Measurements from ENCODE around the gene P2RY2.
"Not testable (repeated sequence)": the region's sequence is repeated elsewhere in the genome, so short reads cannot be mapped to it uniquely, and the experiment has no call there.

The P2RY2 gene

DNA sequence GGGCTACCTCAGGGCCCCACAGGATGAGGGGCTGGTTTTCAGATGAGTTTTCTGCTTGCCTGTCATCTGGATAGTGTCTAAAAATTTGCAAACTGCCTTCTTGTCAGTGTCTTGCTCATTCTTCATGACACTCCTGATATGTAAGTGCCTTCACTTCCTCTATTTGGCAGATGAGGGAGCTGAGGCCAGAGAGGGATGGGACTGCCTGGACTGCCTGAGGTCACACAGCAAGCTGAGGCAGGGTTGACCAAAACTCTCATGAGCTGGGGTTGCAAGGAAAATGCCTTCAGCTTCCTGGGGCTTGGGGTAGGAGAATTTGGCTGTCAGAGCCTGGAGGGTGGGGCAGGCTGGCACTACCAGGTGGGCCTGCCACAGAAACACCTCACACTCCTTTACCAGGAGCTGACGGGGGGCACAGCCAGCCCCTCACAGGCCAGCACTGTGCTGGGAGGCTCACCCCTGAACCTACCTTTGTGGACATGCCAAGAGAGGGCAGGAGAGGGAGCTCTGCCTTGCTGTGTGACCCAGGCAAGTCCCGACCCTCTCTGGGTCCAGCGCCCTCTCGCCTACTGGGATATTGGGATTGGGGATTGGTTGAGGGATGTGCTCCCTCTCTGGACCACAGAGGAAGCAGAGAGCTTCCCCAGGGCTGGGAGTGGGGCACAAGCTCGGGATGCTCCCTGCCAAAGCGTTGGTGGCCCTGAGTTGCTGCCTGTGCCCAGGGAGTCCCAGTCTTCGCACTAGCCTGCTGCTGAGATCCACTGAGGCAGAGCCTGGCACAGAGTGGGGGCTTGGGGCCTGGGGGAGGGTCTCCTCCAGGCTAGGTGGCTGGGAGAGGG lies 52.2 kb downstream of the P2RY2 start:
- DNase-seq: no peak

DNA sequence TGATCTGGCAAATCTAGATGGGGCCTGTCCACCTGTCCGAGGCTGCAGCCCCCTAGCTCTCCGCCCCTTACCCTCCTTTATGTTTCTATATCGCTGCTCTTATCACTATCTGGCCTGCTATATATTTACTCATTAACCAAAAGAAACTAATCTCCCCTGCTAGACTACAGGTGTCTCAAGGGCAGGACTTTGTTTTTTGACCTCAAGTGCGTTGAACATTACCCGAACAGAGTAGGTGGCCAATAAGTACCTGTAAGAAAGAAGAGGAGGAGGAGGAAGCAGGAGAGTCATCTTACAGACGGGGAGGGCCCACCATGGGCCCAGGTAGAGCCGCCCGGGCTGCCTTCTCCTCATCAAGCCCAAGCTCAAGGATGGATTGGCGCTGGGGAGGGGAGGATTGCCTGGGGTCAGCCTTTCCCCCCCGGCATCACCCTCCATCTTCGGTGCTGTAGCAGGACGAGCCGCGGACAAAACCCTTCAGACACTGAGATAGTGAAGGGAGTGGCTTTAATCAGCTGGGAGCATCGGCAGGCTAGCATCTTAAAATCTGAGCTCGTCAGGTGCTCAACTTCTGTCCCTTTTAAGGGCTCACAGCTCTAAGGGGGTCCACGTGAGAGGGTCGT lies 52.9 kb downstream of the P2RY2 start:
- no peak for DNase-seq

DNA sequence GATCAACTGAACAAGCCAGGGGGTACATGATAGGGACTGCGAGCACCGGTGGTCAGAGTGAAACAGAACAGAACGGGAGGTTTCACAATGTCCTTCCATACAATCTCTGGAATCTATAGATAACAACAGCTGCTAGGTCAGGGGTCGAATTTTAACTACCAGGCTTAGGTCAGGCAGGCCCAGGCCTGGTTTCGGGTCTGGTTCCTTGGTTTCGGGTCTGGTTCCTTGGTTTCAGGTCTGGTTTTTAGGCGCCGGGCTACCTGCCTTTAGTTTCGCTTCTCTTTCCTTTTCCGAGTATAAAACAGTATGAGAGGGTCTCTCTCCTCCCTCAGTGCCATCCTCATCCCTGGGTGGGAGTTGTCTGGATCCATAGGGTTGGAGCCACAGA lies 53.4 kb downstream of the P2RY2 start:
- not testable (repeated sequence) for DNase-seq

DNA sequence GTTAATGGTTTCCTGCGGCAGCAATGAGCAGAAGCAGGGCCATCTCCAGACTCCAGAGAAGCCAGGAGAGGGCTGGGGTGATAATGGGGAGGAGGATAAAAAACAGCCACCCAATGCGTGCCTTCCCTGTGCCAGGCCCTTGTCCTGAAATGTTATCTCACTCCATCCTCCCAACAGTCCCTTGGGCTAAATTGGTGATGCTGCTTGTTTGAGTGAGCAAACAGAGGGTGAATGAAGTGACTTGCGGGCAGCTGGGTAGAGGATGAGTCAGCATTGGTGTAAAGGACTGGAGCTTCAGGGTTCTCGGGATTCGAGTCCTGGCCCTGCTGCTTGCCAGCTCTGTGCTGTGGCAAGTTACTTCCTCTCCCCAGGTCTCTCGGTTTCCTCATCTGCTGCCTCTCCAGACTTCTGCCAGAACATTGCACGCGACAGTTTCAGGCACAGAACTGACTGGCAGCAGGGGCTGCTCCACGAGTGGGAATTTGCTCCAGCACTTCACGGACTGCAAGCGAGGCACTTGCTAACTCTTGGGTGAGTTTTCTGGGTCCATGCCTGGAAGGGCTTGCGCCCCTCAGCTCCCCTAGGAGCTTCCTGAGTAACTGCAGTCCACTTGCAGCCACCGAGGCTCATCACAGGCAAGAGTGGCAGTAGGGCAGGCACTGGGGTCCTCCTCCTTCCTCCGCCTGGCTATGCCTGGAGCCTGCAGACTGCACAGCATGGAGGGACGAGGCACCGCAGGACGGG lies 54.0 kb downstream of the P2RY2 start, which contains the start of gene P2RY6:
P2RY6 (plus strand) TSS at position 403 of the 744 bp plus-strand sequence. CDS start 24,181 bp downstream, outside the sequence.
- no peak for DNase-seq

DNA sequence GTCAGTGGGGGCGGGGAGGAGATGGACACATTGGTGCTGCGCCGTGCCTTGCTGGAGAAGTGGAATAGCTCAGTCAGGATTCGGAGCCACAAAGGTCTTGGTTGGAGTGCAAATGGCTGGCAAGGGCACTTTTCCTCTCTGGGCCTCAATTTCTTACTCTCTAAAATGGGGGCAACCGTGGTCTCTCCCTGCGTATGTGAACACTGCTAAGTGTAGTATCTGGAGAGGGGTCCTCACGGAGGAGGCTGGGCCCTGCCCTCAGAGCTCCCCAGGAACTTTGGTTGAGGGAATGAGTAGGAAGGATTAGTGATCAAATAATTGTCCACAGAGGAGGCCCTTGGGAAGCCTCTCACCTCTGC lies 54.6 kb downstream of the P2RY2 start:
- no peak for DNase-seq

DNA sequence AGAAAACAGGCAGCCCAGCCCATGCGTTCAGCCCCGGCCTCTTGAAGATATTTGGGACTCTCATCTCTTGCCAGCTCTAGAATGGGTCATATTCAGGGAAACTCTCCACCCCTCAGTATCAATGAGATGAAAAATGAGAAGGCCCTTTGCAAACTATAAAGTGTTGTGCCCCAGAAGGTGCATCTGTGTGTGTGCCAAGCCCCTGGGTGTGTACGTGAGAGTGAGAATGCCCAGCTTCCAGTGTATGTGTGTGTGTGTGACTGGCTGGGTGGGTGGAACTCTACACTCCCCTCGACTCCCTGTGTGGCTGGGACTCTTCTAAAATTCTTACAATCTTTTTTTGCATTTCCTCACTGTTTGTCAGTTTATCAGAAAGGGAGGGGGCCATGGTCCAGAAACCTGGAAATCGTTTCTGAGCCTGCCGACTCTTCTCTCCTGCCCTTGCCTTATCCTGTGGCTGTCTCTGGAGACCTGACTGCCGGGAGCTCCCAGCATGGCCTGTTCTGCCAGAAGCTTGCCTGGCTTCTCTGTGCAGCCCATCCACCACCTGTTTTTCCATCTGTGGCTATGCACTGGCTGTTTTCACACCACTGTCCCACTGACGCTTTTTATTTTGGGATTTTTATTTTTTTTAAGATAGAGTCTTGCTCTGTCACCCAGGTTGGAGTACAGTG lies 55.3 kb downstream of the P2RY2 start:
- no peak for DNase-seq

DNA sequence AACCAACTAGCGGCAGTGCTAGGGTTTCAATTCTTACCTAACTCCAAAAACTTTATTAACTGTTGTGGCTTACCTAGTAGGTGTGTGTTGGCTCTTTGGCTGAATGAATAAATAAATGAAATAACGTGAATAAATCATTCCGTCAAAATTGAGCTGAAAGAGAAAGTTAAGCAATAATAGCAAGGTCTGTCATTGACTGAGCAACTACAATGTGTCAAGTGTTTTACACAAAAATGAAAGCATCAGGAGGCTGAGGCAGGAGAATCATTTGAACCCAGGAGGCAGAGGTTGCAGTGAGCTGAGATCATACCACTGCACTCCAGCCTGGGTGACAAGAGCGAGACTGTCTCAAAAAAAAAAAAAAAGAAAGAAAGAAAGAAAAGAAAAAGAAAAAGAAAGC lies 56.1 kb downstream of the P2RY2 start:
- not testable (repeated sequence) for DNase-seq

DNA sequence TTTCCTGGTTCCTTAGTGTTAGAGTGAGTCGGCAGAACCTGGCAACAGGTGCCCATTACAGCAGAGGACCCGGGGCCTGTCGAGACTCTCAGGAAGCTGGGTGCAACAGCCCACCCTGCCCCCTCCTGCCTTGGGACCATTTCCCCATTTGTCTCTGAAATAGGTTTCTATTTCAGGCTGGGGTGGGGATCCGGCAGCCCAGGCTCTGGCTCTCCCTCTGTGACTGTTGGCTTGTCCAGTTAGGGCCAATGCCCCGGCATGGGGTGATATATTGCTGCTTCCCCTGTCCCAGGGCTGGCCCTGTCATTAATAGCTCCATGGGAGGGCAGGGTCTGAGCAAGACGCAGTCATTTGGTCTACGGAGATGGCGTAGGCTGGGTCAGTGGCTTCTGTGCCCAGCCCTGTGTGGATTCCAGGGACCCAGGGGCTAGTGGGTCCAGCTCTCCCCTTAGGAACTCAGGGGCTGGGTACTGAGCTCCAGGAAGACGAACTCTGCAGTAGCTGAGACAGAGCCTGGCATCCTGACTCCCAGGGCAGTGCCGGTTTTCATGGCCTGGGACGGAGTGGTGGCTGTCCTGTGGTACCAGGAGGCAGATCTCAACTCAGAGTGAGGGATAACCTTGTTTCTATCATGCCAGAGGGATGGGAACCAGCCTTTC lies 56.8 kb downstream of the P2RY2 start:
- DNase-seq: no peak

DNA sequence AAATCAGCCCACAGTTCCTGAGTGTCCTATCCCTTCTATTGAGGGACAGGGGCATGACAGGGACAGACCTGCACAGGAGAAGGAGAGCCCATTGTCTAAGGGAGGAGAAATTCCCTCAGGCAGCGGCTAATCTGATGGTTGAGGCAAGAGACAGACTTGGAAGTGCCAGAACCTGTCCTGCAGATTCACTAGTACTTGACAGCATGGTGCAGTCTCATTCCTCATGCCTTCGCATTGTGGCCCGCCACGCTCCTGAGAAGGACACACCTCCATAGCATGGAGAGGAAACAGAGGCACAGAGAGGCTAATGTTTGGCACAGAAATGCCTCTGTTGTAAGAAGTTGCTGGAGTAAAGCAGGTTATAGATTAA lies 57.3 kb downstream of the P2RY2 start:
- no peak for DNase-seq

DNA sequence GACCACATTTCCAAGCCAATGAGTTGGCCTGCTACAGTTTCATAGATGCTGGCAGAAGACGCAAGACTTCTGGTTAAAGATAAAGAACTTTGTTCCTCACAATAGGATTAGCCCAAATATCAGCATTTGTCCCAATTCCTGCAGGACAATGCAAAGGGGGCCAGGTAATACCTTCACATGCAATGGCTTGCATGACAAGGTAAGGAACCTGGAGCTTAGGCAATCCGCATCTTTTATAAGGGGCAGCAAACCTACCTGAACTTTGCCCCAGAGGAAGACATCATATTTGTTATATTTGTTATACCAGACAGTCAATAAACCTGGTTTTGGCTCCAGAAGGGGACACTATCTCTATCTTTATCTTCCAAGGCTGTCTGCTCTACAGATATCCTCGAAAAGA lies 59.4 kb downstream of the P2RY2 start:
- no peak for DNase-seq

DNA sequence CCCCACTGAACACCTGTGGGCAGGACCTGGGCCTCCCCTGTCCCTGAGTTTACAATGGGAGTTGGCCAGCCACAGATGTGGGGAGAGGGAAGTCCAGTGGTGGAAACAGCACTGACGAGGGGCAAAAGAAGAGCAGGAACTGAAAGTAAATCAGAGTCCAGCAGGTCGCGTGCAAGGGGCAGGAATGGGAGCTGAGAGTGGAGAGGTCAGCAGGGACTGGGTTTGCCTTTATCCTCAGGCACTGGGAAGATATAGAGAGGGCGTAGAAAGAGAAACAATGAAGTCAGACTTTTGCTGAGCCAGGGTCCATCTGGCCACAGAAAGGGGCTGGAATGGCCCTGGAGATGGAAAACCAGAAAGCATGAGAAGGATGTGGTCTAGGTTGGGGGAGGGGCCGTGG lies 62.5 kb downstream of the P2RY2 start:
- no peak for DNase-seq

DNA sequence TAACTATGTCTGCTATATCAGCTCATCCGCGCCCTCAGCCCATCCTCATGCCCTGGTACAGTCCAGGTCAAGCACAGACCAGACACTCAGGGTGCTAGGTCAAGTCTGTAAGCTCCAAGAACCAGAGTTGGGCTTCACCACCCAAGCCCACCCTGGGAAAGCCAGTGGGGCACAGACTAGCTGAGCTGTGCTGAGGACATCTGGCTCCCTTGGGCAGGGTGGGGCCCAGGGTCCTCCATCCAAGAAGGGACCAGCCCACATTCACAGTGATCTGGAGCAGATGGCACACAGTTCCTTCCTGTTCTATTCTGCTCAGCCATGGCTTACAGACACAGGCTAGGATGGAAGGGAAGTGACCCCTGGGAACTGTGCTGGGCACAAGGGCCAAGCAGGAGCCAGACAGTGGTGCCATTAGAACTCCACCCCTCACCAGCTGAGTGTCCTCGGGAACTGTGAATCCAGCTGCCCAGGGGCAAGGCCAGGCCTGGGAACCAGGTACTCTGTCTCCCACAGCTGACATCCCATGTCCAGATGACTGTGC lies 63.2 kb downstream of the P2RY2 start:
- no peak for DNase-seq

DNA sequence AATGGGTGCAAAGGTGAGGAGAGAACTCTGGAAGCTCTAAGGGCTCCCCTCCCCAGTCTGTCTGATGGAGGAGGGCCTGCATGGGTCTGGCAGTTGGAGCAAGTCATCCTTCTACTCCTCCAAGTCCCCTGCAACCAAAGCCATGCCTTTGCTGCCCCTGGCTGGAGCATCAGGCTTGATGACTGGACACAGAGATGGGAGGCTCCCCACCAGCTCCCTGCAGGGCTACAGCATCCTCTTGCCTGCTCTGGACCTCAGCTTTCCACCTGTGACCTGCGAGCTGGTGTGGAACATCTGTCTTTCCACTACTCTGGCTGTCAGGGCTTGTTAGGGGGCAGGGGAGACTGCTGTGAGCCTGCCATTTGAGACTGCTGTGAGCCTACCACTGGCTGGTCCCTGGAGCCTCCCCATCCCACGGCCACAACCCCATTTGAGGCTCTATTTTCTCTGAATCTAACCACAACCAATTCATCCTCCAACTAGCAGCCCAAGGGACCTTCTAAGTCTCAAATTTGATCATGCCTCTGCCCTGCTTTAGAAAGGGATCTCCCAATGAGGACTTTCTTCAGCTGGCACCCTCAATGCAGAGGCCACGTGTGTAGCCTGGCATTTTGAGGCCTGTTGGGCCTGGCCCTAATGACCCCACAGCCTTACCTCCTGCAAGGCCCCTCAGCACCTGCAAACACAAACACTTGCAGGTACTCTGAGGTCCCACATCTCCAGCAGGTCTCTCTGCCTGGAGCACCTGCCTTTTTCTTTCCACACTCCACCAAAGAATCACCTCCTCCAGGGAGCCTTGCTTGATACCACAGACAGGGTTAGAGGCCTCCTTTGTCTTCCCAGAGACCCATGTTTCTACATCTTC lies 63.9 kb downstream of the P2RY2 start:
- DNase-seq: no peak

DNA sequence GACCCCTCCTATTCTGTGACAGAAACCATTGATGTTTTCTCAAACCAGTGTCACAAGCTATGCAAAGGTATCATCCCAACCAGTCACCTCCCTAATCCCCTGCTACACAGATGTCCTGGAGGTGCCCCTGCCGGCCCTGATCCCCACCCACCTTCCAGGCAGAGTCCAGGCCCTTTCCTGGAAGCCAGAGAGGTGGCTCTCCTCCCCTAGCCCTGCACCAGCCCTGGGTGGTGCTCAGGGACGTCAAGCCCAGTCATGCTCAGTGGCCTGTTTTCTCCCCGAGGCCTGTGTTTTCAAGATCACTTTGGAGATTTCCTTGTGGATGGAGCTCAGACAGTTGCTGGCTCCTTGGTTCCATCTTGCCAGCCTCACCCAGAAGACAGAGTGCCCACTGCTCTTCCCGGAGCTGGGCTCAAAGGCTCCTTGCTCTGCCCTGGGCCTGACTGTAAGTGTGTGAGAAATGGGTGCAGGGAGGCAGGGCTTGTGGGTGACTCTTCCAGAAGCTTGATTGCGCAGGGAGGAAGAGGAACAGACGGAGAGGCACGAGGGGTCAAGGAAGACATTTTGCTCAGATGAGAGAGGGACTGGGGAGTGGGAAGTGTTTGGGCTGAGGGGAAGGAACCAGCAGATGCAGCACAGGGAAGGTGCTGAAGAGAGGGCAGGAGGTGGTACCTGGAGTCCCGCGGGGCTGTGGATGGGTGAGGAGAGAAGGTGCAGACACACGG lies 65.4 kb downstream of the P2RY2 start:
- no peak for DNase-seq

DNA sequence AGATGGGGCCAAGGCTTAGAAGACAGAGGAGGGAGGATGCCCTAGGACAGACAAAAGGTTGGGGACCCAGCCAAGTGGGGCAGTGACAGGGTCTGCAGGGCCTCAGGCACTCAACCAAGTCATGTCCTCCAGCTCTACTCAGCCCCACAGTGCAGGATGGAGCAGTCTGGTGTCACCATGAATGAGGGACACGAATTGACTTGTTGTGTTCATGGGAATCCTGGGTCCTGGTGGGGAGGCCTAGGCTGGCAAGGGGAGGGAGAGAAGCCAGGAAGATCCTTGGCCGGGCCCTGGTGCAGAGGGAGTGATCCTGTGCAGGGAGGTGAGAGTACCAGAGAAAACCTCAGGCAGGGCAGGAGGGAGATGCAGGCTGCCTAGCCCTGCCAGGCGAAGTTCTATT lies 66.0 kb downstream of the P2RY2 start:
- no peak for DNase-seq

DNA sequence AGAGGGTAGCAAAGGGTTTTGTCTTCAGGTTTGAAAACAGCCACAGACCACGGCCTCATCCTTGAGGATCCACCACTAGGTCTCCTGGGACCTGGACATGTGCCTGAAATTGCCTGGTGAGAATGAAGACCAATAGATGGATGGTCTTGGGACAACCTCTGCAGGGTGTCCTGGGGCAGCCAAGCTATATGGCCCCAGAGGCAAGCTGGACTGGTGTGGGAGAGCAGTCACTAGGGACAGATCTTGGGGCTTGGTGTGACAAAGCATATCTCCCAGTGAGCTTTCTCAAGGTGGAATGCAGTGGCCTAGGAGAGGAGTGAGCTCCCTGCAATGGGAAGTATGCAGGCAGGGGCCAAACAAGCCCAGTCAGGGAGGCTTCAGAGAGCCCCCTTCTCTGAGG lies 67.6 kb downstream of the P2RY2 start:
- DNase-seq: no peak

Data from stimulated activated naive CD4-positive, alpha-beta T cell (primary cell).